MM.1S (cell line): ENCODE measurements around the gene BSG.

Experiments used
- CTCF ChIP-seq: fragments of 300-600 bp; sonication (generic); IDR thresholded peaks from 2 replicates; pipeline ENCODE4 v1.5.1; 2016; ENCODE audit warnings: antibody characterized with exemption, low read length, mixed read lengths
- EZH2phosphoT487 ChIP-seq: fragments of 300-600 bp; sonication (generic); IDR thresholded peaks from 2 replicates; pipeline ENCODE4 v1.6.1; 2018; ENCODE audit warnings: antibody characterized with exemption, low read length

- no peak for TF ChIP-seq CTCF
- no peak for TF ChIP-seq EZH2phosphoT487
Observed at GRCh38 chr19:540867-541637, 31.3 kb upstream of the BSG start.
